SU-DHL-6 (cell line): ENCODE results near the gene ADM2.

Experiments
- CTCF ChIP-seq: fragments of 200-600 bp; sonication (generic); IDR thresholded peaks from one replicate; pipeline ENCODE4 v1.5.1; 2017; ENCODE audit warnings: antibody characterized with exemption, mild to moderate bottlenecking, low read length, moderate library complexity; ENCODE audit not compliant: insufficient read depth, poor library complexity, severe bottlenecking
- EZH2phosphoT487 ChIP-seq: fragments of 200-600 bp; sonication (generic), shearing (Covaris generic); conservative IDR thresholded peaks from 2 replicates; pipeline ENCODE4 v1.6.1; 2018; ENCODE audit warnings: mild to moderate bottlenecking, antibody characterized with exemption, low read length, moderate library complexity, mixed read lengths

DNA sequence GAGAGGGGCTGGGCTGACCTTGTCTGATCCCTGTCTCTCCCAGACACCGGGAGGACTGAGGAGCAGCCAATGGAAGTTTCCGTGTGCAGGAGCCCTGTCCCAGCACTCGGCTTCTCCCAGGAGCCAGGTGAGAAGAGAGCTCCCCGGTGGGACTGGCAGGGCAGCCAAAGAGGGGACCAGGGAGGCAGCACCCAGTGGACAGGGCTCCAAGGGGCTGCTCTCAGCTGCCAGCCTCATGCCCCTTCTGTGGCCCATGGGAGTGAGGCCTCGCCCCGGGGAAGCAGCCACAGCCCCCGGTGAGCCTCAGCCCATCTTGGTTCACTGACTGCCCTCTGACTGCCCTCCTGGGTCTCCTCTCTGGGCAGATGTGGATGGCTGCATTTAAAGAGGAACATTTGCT lies 37.3 kb downstream of the ADM2 start:
- TF ChIP-seq EZH2phosphoT487 (no peak), CTCF (no peak)
